Tibial artery (tissue), 4 donors: Measurements from ENCODE around the gene OPCML.

Experiments used
- DNase-seq, 2 donors: peaks; one replicate each; pipeline ENCODE4 v3.0.0-alpha.2; 2019
- H3K27ac ChIP-seq, 2 donors: fragments of 200-600 bp; sonication (generic) in 1 of 2; 1 replicate in 1 of 2; 2 replicates in 1 of 2; pipeline ENCODE4 v1.5.1; 2018 to 2019; ENCODE audit warnings: mild to moderate bottlenecking in 1 of 2
- H3K27me3 ChIP-seq, 2 donors: fragments of 200-600 bp; sonication (generic) in 1 of 2; one replicate each; pipeline versions ENCODE4 v1.5.1 to v1.6.0; 2016 to 2019
- H3K36me3 ChIP-seq, 3 donors: fragments of 200-600 bp; sonication (generic) in 2 of 3; one replicate each; pipeline ENCODE4 v1.5.1; 2016 to 2019; ENCODE audit warnings: mild to moderate bottlenecking in 2 of 3
- H3K4me1 ChIP-seq, 4 donors: fragments of 200-600 bp; sonication (generic) in 2 of 4; 1 replicate in 3 of 4; 2 replicates in 1 of 4; pipeline ENCODE4 v1.5.1; 2016 to 2019
- H3K4me3 ChIP-seq, 2 donors: fragments of 200-600 bp; sonication (generic) in 1 of 2; 1 replicate in 1 of 2; 2 replicates in 1 of 2; pipeline ENCODE4 v1.5.1; 2018 to 2019; ENCODE audit warnings: mild to moderate bottlenecking in 2 of 2
- H3K9me3 ChIP-seq, 3 donors: fragments of 200-600 bp; sonication (generic) in 1 of 3; one replicate each; pipeline ENCODE4 v1.5.1; 2016 to 2019
- intact Hi-C: fragments of 100-400 bp; cut with DNase I; formaldehyde crosslinking; loops from one replicate; pipeline ENCODE4 v1.15.0; 2023; ENCODE audit warnings: low total_unique reads
- TF ChIP-seq, protein P1 (sequence below), 2 experiments: fragments of 200-600 bp in 1 of 2; fragments of 450-650 bp in 1 of 2; IDR thresholded peaks; one replicate each; pipeline ENCODE4 v1.5.1; 2017 to 2019; ENCODE audit warnings: antibody characterized with exemption in 2 of 2, mild to moderate bottlenecking in 1 of 2, moderate library complexity in 1 of 2

OPCML gene

DNA sequence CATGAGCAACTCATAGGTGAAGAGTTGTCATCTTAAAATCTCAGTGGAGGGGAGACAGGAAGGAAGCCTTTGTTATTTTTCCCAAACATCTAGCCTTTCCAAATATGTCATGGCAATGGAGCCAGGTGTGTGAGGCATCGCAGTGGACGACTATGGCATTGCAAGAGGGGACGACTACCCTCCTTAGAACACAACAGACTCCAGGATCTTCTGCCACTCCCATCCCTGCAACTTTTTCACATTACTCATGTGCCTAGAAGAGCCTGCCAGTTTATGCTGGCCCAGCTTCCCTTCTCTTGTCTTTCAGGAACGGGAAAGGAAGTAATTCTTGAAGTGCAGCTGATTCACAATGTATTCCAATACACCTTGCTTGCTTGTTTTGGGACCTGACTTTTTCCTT lies 1008.4 kb downstream of the OPCML start:
- DNase-seq, result no peak
- TF ChIP-seq, protein P1, sequence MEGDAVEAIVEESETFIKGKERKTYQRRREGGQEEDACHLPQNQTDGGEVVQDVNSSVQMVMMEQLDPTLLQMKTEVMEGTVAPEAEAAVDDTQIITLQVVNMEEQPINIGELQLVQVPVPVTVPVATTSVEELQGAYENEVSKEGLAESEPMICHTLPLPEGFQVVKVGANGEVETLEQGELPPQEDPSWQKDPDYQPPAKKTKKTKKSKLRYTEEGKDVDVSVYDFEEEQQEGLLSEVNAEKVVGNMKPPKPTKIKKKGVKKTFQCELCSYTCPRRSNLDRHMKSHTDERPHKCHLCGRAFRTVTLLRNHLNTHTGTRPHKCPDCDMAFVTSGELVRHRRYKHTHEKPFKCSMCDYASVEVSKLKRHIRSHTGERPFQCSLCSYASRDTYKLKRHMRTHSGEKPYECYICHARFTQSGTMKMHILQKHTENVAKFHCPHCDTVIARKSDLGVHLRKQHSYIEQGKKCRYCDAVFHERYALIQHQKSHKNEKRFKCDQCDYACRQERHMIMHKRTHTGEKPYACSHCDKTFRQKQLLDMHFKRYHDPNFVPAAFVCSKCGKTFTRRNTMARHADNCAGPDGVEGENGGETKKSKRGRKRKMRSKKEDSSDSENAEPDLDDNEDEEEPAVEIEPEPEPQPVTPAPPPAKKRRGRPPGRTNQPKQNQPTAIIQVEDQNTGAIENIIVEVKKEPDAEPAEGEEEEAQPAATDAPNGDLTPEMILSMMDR (IDR thresholded peaks at IDR 0.05), result no peak
- intact Hi-C loops, result no loop called here
- Histone ChIP-seq H3K9me3 (no peaks in the 10 kb centered on the region), H3K27me3 (no peaks in the 10 kb centered on the region), H3K4me1 (no peaks in the 10 kb centered on the region), H3K36me3 (no peaks in the 10 kb centered on the region), H3K4me3 (no peak overlapping the region), H3K27ac (no peak overlapping the region)

DNA sequence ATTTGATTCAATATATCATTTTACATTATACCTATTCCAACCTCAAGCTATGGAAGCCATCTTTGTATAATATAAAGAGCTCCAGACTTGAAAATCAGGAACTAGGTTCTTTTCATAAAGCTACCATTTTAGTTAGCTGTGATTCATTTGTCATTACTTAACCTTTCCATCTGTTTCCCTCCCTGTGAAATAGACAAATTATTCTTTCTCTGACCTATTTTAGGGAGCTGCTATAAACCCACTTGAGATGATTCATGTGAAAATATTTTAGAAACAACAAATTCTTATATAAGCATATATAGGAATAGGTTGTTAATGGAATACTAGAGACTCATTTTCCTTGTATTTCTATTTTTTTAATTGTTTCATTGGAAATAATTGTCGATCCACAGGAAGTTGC lies 1012.1 kb downstream of the OPCML start:
- Histone ChIP-seq H3K27ac (no peak overlapping the region), H3K9me3 (no peaks in the 10 kb centered on the region), H3K4me3 (no peak overlapping the region), H3K4me1 (no peaks in the 10 kb centered on the region), H3K27me3 (no peaks in the 10 kb centered on the region), H3K36me3 (no peaks in the 10 kb centered on the region)
- intact Hi-C loops, result no loop called here
- TF ChIP-seq, protein P1 (IDR thresholded peaks at IDR 0.05), result no peak
- DNase-seq, result no peak

DNA sequence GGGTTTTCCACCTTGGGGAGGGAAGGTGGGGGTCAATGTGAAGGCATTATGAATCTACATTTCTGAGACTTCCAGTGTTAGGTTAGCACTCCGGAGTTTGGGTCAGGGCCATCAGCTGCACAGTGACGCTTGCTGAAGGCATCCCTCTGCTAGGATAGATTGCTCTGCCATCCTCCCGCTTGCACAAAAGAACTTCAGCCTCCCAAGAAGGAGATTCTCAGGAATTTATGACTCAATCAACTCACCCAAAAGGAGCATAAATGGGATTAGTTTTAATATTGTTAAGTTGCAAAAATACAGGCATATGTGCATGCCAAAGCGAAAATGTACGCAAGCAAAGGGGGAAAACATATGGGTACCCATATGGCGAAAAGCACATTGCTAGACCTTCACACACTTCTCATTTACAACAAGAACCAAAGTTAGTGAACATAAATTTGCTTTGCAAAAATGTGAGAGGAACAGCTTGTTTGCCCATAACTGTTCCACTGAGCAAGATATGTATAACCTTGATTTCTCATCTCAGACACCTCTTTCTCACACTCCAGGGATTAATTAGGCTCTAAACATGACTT lies 1013.0 kb downstream of the OPCML start:
- no peaks in the 10 kb centered on the region for H3K36me3 ChIP-seq
- intact Hi-C loops, result no loop called here
- no peaks in the 10 kb centered on the region for H3K4me1 ChIP-seq
- no peak overlapping the region for H3K27ac ChIP-seq
- H3K9me3 ChIP-seq, result no peaks in the 10 kb centered on the region
- no peak overlapping the region for H3K4me3 ChIP-seq
- no peaks in the 10 kb centered on the region for H3K27me3 ChIP-seq
- DNase-seq, result no peak
- TF ChIP-seq, protein P1 (IDR thresholded peaks at IDR 0.05), result no peak

DNA sequence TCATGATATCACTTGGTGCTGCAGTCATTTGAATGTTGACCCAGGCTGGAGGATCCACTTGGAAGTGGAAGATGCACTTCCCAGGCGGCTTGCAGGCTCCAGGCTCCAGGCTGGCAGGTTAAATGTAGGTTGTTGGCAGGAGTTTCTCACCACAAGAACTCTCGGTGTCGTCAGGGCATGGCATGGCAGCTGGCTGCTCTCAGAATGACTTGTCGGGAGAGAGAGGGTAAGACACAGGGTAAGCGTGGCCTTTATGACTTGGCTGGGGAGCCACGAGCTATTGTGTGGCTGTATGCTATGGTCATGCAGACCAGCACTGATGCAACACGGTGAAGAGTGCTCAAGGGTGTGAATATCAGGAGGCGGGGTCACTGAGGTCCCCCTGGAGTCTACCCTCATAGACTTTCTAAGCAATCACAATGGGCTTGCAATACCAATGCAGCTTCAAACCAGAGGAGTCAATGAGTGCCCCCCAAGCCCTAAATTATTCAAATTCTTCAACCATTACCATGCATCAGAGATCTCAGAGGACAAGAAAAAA lies 1027.7 kb downstream of the OPCML start:
- Histone ChIP-seq H3K4me1 (no peaks in the 10 kb centered on the region), H3K27me3 (no peaks in the 10 kb centered on the region), H3K4me3 (no peak overlapping the region), H3K36me3 (no peaks in the 10 kb centered on the region), H3K9me3 (peaks cover 0 to 9% (median 0%) of the 10 kb centered on the region in 3 donors), H3K27ac (no peak overlapping the region)
- no peak for DNase-seq
- TF ChIP-seq, protein P1 (IDR thresholded peaks at IDR 0.05), result no peak
- intact Hi-C loops, result no loop called here

DNA sequence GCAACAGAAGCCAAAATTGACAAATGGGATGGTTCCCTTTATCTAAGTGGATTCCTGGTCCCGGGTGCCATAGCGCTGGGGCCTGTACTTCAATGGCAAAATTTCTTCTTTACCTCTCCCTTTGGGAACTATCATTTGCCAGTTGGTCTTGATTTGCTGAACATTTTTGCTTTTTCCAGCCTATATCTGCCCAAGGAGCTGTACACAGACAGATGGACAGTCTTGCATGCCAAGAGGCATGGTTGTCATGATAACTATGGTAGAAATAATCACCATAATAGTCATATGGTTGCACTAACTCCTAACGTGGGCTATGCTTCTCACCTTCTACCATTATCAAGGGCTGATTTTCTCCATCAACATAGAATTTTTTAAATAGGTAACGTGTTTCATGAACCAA lies 1030.9 kb downstream of the OPCML start:
- no peak for DNase-seq
- H3K9me3 ChIP-seq, result peaks cover 0 to 5% (median 0%) of the 10 kb centered on the region in 3 donors
- intact Hi-C loops, result no loop called here
- no peak overlapping the region for H3K4me3 ChIP-seq
- no peaks in the 10 kb centered on the region for H3K4me1 ChIP-seq
- no peaks in the 10 kb centered on the region for H3K27me3 ChIP-seq
- TF ChIP-seq, protein P1 (IDR thresholded peaks at IDR 0.05), result no peak
- H3K27ac ChIP-seq, result no peak overlapping the region
- H3K36me3 ChIP-seq, result no peaks in the 10 kb centered on the region
